Globus pallidus (tissue), 1 donor: Measurements from ENCODE around the gene TBC1D14.
"Not testable (repeated sequence)": the region's sequence is repeated elsewhere in the genome, so short reads cannot be mapped to it uniquely, and the experiment has no call there.

ENCODE experiments used
- DNase-seq: peaks from one replicate; pipeline ENCODE4 v3.0.0-alpha.2; 2015; ENCODE audit warnings: low spot score

The TBC1D14 gene

DNA sequence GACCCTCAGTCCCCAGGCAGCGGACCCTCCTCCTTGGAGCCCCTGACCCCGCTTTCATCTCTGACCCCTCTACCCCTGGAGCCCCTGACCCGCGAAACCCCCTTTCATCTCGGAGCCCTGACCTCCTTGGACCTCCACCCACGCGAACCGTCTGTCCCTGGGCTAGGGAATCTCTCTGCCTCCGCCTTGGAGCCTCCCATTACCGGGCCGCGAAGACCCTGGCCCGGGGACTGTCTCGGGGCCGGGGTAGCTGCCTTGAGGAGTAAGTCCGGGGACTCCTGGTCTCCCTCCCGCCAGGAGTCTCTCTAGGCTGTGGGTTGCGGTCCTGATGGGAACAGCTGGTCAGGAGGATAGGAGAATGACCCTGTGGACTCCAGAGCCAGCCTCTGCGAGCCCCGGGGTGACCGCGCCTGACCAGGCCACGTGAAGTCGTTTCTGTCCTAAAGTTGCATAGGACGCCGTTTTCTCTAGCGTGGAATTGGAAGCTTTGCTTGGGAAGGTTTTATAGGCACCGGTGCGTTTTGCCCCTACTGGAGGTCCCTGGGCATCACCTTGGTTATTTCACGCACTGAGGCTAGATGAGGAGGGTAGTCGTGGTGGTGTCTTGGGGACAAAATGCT, 824 bp downstream of the TBC1D14 start:
- DNase-seq: no peak

DNA sequence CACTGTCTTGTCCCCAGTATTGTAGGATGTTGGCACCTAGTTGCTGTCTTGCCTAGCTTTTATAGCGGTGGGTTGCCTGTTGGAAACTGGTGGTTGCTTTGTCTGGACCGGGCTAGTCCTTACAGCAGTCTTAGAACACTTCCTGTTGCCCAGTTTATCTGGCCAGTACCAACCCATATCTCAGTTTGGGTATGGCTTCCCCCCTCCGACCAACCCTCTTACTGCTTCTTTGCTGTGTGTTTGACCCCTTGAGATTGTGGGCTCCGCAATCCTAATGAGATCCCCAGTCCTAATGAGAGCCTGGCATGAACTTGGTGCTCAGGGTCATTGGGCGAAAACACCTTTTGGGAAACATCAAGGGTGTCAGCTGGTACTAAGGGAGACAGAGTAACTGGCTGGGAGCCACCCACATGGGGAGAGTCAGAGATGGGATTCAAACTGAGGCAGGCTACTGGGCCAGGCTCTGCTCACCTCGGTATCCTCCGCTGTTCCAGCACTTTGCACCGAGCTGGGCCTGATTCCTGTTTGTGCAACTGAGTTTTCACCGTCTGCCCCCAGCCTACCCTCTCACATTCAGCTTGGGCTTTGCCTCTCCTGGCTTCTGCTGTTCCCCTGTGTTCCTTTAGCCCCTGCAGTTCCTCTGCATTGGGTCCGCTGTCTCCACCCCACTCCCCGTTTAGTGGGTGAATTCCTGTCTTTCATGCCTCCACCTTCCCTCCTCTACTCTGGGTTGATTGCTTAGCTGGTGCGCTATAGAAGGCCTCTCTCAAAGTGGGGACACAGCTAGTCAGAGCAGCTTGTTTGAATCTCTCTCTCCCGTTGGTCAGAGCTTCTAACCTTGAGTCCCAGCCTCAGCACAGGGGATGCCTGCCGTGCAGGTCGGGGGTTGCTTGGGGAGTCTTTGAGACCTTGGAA, 1.6 kb downstream of the TBC1D14 start:
- no peak for DNase-seq

DNA sequence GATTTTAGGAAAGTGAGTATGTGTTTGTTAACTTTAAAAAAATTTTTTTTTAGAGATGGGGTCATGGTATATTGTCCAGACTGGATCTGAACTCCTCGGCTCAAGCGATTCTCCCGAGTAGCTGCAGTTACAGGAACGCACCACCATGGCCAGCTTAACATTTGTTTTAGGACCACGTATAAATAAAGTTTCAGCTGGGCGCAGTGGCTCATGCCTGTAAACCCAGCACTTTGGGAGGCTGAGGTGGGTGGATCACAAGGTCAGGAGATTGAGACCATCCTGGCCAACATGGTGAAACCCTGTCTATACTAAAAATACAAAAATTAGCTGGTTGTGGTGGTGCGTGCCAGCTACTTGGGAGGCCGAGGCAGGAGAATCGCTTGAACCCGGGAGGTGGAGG, 2.3 kb downstream of the TBC1D14 start:
- not testable (repeated sequence) for DNase-seq

DNA sequence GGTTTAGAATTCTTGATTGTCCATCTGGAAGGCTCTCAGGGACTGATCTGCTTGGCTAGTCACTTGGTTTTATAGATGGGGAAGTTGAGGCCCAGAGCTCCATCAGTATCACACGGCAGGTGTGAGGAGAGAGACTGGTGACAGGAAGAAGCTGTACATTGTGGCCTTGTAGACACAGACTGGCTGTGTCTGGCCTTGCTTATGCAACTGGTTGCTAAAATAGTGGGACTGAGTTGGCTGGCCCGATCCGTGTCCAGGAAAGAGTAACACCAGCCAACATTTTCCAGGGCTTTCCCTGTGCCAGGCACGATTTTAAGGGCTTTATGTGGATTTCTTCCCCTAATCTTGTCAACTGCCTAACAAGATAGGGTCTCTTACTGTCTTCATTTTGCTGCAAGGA, 2.8 kb downstream of the TBC1D14 start:
- DNase-seq: no peak

DNA sequence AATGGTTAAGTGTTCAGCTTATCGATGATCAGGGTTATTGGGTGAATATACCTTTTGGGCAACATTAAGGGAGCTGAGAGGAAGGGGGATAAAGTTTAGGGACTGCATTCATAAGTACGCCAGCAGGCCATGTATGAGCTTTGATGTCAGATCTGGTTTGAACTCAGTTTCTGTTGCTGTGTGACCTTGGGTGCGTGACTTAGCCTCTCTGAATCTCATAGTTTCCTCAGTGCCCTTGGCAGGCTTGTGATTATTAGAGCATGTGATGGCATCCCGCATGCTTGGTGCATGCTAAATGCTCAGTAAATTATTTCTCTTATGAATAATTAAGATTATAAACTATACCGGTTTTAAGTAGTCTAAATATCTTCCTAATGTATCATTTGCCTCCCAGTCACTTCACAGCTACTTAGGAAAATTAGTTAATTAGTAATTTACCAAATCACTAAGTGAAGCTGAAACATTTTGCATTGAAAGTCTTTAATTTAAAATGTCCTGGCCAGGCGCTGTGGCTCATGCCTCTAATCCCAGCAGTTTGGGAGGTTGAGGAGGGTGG, 3.8 kb downstream of the TBC1D14 start:
- no peak for DNase-seq

DNA sequence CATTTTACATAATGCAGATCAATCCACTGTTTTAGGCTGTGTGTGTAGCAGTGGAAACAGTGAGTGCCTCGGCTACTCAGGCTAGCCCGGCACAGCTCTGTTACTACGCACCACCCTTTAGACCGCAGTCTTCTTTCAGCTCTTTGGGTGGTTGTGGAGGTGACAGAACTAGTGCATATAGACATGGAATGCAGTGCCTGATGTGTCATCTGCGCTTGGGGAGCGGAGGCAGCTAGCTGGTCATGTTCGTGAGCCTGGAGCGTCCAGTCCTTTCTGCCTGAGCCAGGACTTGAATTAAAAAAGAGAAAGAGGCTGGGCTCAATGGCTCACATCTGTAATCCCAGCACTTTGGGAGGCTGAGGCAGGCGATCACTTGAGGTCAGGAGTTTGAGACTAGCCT, 4.8 kb downstream of the TBC1D14 start:
- DNase-seq: no peak

DNA sequence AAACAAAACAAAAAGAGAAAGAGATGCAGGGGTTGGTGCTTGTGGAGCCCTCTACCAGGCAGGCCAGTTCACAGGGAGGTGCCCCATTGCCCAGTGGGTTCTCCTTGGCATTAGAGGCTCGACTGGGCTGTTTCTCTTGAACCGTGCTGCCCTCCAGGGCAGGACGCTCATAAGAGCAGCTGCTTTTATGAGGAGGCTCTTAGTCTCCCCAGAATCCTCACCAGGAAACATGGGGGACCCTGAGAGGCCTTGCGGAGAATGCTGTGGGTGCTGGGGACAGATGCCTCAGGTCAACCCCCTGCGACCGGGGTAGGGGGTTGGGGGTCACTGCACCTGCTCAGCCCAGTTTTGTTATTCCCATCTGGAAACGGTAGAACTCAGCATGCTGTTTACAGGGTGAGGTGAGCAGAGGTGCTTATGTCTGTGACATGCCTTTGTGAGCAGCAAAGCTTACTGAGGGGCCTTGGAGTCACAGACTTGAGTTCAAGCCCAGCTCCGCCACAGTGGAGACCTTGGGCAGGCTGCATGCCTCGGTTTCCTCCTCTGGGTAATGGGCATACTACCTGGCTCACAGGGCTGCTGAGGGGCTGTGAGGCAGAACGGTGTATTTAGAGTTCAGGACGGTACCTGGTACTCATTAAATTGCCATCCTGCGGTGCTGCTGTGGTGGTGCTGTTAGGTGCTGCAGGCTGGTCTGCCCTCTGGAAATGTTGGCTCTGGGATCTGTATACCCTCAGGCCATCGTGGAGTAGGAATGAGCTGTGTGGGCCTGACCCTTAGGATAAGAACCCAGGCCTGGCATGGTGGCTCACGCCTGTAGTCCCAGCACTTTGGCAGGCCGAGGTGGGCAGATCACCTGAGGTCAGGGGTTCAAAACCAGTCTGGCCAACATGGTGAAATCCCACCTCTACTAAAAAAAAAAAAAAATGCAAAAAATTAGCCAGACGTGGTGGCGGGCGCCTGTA, 5.7 kb downstream of the TBC1D14 start:
- DNase-seq: no peak

DNA sequence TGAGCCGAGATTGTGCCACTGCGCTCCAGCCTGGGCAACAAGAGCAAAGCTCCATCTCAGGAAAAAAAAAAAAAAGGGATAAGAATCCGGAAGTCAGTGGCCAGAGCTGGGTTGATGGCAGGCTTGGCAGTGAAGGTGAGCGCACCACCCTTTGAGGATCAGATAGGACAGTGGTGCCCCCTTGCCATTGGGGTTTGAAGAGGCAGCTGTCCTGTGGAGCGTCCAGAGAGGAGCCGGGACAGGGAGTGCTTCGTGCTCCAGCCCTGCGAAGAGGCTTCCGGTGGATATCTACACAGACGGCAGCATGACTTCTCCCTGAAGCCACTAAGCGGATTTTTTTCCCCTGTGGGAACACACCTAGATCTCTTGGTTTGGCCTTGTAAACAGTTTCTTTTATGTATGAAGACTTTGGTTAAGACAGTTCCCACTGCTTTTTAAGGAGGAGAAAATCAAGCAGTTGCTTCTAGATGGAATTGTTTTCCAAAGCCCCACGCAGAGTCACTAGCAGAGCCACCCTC, 6.5 kb downstream of the TBC1D14 start:
- DNase-seq: no peak

DNA sequence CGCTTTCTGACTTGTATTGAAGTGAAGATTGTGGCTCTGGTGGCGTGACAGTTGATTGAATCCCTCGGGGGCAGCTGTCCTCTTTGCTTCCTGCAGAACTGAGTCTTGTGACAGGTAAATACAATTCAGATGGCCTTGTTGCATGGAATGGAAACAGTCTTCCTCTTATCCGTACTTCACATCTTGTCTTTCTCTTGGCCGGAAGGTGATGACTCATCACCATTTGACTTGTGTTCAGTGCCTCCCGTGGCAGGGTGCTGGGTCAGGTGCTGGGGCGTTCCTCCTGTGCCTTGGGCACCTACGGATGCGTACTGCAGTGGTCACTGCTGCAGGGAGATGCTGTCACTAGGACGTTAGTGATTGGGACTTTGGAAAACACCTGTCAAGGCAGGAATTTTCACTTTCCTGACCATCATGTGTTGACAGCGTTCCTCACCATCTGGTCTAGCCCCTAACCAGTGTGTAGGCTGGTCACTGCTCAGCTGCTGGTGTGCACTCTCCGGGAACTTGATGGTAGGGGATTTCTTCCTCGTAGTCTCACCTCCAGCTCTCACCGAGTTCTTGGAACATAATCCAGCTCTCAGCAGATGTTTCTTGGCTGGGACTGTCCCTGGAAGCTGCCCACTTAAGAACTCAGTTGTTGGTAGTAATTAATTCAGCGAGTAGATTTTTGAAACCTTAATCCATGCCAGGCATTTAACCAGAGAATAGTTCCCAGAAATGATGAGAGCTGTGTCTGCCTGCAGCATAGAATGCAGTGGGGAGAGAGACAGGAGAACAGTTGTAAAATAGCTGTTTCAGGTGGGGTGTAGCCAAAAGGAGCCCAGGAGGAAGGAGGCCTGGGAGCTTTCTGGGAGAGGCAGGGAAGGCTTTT, 7.2 kb downstream of the TBC1D14 start:
- DNase-seq: no peak

DNA sequence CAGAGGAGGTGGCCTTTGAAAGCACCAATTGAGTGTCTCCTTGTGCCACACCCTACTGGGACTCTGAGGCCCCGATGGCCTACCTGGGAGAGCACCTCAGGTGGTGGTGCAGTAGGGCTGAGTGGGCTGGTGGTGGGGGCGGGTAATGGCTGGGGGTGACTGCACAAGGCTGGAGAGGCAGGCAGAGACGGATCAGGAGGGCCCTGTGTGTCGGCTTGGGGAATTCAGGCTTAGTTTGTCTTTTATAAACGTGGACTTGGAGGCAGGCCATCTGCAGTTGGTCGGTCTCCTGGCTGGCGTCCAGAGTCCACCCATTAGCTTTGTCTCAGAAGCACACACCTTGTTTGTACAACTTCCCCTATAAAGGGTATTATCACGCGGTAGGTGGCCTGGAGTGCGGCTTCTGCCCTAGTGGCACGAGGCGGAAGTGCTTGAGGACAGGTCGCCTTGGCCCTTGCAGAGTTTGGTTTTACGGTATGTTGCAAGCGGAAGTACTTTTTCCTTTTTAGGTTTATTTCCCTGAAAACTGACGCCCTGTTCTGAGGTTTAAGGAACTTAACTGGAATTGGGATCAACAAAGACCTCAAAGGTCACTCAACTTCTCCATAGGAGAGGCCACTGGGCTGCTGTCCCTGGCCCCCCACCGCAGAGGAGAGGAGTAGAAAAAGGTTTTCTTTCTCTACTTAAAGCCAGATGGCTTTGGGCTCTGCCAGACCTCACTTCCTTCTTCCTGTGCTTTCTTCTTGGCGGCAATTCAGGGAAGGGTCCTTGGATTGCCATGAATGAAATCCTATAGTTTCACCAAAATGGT, 8.0 kb downstream of the TBC1D14 start:
- no peak for DNase-seq

DNA sequence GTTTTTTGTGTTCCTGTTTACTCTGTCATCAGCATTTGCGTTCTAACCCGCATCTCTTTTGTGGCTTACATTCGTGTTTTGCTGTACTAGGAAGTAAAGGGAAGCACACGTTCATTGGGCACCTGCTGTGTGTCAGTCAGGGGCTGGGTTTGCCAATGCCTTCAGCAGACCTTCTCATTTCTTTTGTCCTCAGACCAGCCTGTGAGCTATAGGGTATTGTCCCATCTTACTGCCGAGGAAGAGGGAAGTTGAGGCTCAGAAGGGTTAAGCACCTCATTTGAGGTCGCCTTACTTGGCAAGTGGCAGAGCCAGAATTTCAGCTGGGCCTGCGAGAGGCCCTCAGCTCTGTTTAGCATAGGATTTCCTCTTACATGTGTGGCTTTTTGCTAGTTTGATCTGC, 8.7 kb downstream of the TBC1D14 start:
- no peak for DNase-seq

DNA sequence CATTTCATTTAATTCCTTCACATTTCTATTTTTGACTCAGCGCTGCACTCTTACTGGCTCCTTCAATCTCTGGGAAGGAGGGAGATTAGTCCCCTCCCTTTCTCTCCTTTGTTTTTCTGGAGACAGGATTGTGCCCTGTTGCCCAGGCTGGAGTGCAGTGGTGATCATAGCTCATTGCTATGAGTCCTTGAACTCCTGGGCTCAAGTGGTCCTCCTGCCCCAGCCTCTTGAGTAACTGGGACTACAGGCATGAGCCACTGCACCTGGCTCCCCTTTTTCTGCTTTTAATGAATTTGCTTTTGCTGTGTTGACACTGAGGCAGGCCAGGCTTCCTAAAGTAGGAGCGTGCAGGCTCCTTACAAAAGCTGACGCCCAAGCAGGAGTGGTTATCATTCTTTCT, 10.5 kb downstream of the TBC1D14 start:
- no peak for DNase-seq

DNA sequence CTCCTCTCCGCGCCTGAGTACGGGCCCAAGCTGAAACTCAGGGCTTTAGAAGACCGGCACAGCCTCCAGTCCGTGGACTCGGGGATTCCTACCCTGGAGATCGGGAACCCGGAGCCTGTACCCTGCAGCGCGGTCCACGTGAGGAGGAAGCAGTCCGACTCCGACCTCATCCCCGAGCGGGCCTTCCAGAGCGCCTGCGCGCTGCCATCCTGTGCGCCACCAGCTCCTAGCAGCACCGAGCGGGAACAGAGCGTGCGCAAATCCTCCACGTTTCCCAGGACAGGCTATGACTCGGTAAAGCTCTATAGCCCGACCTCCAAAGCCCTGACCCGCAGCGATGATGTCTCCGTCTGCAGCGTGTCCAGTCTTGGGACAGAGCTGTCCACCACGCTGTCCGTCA, 13.9 kb downstream of the TBC1D14 start:
- DNase-seq: no peak

DNA sequence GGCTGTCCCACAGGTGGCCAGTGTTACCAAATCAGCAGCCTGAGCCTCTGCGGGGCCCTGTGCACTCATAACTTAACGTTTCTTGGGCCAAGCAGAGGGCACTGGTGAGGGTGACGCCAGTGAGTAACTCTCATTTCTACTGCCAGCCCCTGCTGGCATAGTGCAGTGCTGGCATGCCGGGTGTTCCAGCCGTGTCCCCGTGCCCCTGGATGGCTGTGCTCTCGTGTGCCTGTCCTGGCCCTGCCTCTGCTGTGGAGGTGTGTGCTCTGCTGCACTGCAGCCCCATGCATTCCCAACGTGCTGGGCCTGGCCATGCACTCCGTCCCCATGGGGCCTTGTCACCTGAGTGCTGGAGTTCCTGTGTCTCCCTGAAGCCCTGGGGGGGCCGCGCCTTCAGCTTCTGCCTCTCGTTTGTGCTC, 14.7 kb downstream of the TBC1D14 start:
- no peak for DNase-seq

DNA sequence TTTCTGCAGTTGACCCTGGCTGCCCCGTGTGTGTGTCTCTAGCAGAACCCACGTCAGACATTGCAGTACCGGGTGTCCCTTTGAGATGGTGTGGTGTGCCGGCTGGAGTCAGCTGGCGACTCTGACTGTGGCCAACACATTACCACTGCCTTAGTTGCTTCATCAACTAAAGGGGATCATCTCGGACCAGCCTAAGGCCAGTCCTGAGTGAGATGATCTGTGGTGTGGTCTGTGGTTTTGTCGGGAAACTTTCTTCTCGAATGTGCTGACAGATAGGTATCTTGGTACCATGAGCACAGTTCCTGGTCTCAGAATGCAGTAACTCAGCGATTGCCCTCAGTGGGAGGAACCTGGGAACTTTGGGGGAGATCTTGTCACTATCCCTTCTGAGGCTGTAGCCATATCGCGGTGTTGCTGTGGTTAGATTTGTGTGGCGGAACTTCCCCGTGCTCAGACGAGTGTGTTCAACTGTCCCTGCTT, 15.8 kb downstream of the TBC1D14 start:
- DNase-seq: no peak

DNA sequence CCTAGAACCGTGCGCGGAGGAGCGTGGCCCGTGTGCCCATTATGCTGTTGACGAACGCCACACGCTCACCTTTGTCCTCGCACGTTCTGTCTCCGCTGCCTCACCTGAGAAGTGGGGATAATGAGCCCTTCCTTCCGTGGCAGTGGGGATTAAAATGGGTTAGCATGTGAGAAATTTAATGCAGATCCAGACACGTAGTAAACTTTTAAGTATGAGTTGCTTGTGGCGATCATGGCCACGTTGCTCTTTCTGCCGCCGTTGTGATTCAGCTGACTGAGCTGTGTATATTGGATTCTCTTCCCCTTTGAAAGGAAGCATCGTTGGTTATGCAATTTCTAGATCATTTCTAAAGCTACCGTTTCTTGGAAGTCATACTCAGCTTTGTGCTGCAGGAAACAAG, 16.5 kb downstream of the TBC1D14 start:
- DNase-seq: no peak

DNA sequence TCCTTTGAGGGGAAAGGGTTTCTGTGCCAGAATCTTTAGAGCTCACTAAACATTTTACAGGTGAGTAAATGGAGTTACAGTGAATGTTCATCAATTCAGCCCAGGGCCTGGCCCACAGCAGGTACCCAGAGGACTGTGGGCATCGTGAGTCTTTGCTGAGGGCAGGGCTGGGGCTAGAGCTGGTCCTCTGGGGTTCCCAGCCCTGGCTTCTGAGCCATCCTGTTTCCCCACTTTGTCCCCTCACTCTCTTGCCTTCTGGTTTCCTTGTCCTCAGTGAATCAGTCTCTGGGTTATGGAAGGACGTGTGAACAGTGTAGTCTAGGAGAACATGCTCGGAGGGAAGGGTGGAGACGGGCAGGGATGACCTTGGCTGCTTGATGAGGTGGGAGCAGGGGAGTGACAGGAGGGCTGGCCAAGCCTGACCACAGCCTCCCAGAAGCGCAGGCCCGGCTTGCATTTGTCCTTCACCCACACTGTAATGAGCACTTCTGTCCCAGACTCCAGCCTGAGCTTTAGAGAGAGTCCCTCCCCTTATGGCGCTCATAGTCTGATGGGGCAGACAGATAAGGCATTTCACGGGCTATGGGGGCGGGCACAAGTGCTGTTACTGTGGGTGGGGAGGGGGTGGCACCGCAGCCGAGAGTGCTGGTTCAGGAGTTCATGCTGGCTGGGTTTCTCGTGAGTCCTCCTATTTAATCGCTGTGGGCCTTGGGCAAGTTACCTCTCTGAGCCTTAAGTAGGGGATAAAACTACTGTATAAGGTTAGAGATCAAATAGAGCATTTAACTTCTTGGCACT, 17.3 kb downstream of the TBC1D14 start:
- DNase-seq: no peak

DNA sequence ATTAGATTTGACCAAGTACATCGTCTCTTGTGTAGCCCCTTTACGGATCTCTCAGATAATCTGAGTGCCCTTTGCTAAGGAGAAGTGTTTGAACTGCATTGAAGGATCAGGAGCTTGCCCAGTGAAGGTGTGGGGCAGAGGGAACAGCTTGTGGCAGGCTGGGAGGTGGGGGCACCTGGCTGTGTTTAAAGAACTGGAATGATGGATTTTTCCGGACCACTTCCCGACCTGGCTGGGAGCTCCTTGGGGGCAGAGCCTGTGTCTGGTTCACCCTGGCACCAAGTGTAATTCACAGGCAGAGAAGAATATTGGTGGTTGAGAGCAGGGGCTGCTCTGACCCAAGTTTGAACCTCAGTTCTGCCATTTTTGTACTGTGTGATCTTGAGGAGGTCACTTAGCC, 18.5 kb downstream of the TBC1D14 start:
- no peak for DNase-seq

DNA sequence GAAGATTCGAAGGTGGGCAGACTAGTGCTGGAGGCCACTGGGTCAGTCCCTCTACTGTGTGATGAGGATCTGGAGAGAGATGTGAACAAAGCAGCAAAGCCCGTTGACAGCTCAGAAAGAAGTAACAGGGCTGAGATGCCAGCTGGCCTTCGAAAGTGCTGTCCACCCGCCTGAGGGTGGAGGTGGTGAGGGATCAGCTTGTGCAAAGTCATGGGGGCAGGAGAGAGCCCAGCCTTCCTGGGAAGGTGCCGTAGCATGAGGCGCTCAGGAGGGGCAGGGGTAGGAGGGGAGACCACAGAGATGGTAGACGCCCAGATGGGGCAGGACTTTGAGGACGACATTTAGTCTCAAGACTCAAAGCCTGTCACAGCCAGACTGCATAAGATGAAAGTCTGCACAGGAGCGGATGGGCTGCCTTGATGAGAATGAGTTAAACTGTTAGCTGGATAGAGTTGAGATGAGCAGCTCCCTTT, 19.7 kb downstream of the TBC1D14 start:
- no peak for DNase-seq
